Progenitor cell of endocrine pancreas (in vitro differentiated cells): Measurements from ENCODE around the gene TIPARP. TPM values are rescaled to one million over a fixed set of nuclear protein-coding genes. Genes with fewer than 3 reads are reported as not detected.

Source experiments
- DNase-seq: peaks from one replicate; pipeline ENCODE4 v3.0.0; 2021; ENCODE audit warnings: low spot score; ENCODE audit not compliant: unreplicated experiment
- H3K27ac Mint-ChIP-seq: 2 replicates; pipeline ENCODE4 v1.8.0; 2021; ENCODE audit warnings: mild to moderate bottlenecking, moderate library complexity, mixed read lengths
- H3K27me3 Mint-ChIP-seq: 2 replicates; pipeline ENCODE4 v1.8.0; 2021; ENCODE audit warnings: mixed read lengths
- H3K36me3 Mint-ChIP-seq: 2 replicates; pipeline ENCODE4 v1.8.0; 2022; ENCODE audit warnings: mixed read lengths; ENCODE audit not compliant: insufficient read depth
- H3K4me1 Mint-ChIP-seq: 2 replicates; pipeline ENCODE4 v1.8.0; 2021; ENCODE audit warnings: low read depth, mixed read lengths
- H3K4me3 Mint-ChIP-seq: 2 replicates; pipeline ENCODE4 v1.8.0; 2021; ENCODE audit warnings: low read depth, mild to moderate bottlenecking, moderate library complexity, mixed read lengths
- H3K9me3 Mint-ChIP-seq: 2 replicates; pipeline ENCODE4 v1.8.0; 2021; ENCODE audit warnings: low read depth, mixed read lengths
- CTCF ChIP-seq: fragments of 200-600 bp; sonication (generic); IDR thresholded peaks from one replicate; pipeline ENCODE4 v1.5.0; 2021; ENCODE audit warnings: antibody characterized with exemption, mild to moderate bottlenecking; ENCODE audit not compliant: unreplicated experiment
- total RNA-seq: library from RNA; stranded (reverse); gene quantifications from 2 replicates; pipeline ENCODE4 v1.2.1, GENCODE V29; 2021

Gene TIPARP
- total RNA-seq, 1 donor from 2014 or later, result 38.6 TPM

- DNase-seq, result no peak
- no peak for TF ChIP-seq CTCF
- Mint-ChIP-seq H3K27ac (no peak overlapping the region), H3K4me3 (no peak overlapping the region), H3K27me3 (no peaks in the 10 kb centered on the region), H3K9me3 (peaks cover 13% of the 10 kb centered on the region), H3K36me3 (peaks cover 1% of the 10 kb centered on the region), H3K4me1 (peaks cover 11% of the 10 kb centered on the region)
Measured at GRCh38 chr3:156744631-156745030, 70.2 kb downstream of the TIPARP start.

- Mint-ChIP-seq H3K9me3 (peaks cover 13% of the 10 kb centered on the region), H3K27me3 (no peaks in the 10 kb centered on the region), H3K27ac (no peak overlapping the region), H3K36me3 (peaks cover 1% of the 10 kb centered on the region), H3K4me3 (no peak overlapping the region), H3K4me1 (peaks cover 22% of the 10 kb centered on the region)
- DNase-seq, result no peak
- TF ChIP-seq CTCF, result no peak
Measured at GRCh38 chr3:156745766-156746165, 71.4 kb downstream of the TIPARP start.

GRCh38 chr3:156747046-156747445 is 72.7 kb downstream of the TIPARP start:
- TF ChIP-seq CTCF, result no peak
- no peak overlapping the region for H3K4me3 Mint-ChIP-seq
- no peaks in the 10 kb centered on the region for H3K27me3 Mint-ChIP-seq
- peaks cover 1% of the 10 kb centered on the region for H3K36me3 Mint-ChIP-seq
- no peak for DNase-seq
- H3K27ac Mint-ChIP-seq, result no peak overlapping the region
- peaks cover 33% of the 10 kb centered on the region for H3K4me1 Mint-ChIP-seq
- peaks cover 9% of the 10 kb centered on the region for H3K9me3 Mint-ChIP-seq

- no peak for TF ChIP-seq CTCF
- no peaks in the 10 kb centered on the region for H3K27me3 Mint-ChIP-seq
- H3K4me3 Mint-ChIP-seq, result no peak overlapping the region
- H3K4me1 Mint-ChIP-seq, result peaks cover 33% of the 10 kb centered on the region
- peak overlapping the region; percentile 43 for H3K27ac Mint-ChIP-seq
- no peak for DNase-seq
- H3K9me3 Mint-ChIP-seq, result peaks cover 9% of the 10 kb centered on the region
- peaks cover 1% of the 10 kb centered on the region for H3K36me3 Mint-ChIP-seq
Measured at GRCh38 chr3:156749244-156749643, 74.9 kb downstream of the TIPARP start.

- Mint-ChIP-seq H3K9me3 (peaks cover 9% of the 10 kb centered on the region), H3K36me3 (peaks cover 1% of the 10 kb centered on the region), H3K27me3 (no peaks in the 10 kb centered on the region), H3K27ac (peak overlapping the region; percentile 89), H3K4me1 (peaks cover 33% of the 10 kb centered on the region), H3K4me3 (no peak overlapping the region)
- TF ChIP-seq CTCF, result no peak
- no peak for DNase-seq
Measured at GRCh38 chr3:156750191-156750873, 75.9 kb downstream of the TIPARP start.
